Liver (tissue), 9 donors: ENCODE results near the gene SLC12A8. TPM values are rescaled to one million over a fixed set of nuclear protein-coding genes. Genes with fewer than 3 reads are reported as not detected.

ENCODE experiments used
- DNase-seq: peaks from one replicate; pipeline ENCODE4 v3.0.0-alpha.2; 2017; ENCODE audit warnings: low spot score
- H3K27ac ChIP-seq, 2 donors: one replicate each; pipeline ENCODE4 v1.7.0; 2013; ENCODE audit warnings: inconsistent platforms in 2 of 2, low read length in 2 of 2, control low read depth in 1 of 2, low read depth in 1 of 2, mild to moderate bottlenecking in 1 of 2
- H3K27me3 ChIP-seq, 4 donors: one replicate each; pipeline versions ENCODE4 v1.6.1 to v1.7.0; 2013; ENCODE audit warnings: low read length in 3 of 4, inconsistent platforms in 1 of 4, mild to moderate bottlenecking in 1 of 4, moderate library complexity in 1 of 4; ENCODE audit not compliant: control insufficient read depth in 4 of 4, insufficient read depth in 4 of 4
- H3K36me3 ChIP-seq, 4 donors: one replicate each; pipeline versions ENCODE4 v1.6.1 to v1.7.0; 2013; ENCODE audit warnings: low read length in 3 of 4, mild to moderate bottlenecking in 3 of 4, low read depth in 1 of 4, moderate library complexity in 1 of 4; ENCODE audit not compliant: control insufficient read depth in 4 of 4, insufficient read depth in 3 of 4
- H3K4me1 ChIP-seq, 4 donors: one replicate each; pipeline versions ENCODE4 v1.6.1 to v1.7.0; 2013; ENCODE audit warnings: low read length in 3 of 4, mild to moderate bottlenecking in 3 of 4, moderate library complexity in 1 of 4; ENCODE audit not compliant: control insufficient read depth in 4 of 4, insufficient read depth in 4 of 4
- H3K4me3 ChIP-seq, 3 donors: one replicate each; pipeline versions ENCODE4 v1.6.1 to v1.7.0; 2013; ENCODE audit warnings: low read length in 3 of 3, control low read depth in 1 of 3, low read depth in 1 of 3, mild to moderate bottlenecking in 1 of 3
- H3K9ac ChIP-seq, 2 donors: one replicate each; pipeline ENCODE4 v1.7.0; 2013; ENCODE audit warnings: low read length in 2 of 2, mild to moderate bottlenecking in 2 of 2, moderate library complexity in 2 of 2, control low read depth in 1 of 2, low read depth in 1 of 2
- H3K9me3 ChIP-seq, 4 donors: one replicate each; pipeline versions ENCODE4 v1.6.1 to v1.7.0; 2013; ENCODE audit warnings: low read length in 3 of 4; ENCODE audit not compliant: control insufficient read depth in 4 of 4
- ATF3 ChIP-seq: IDR thresholded peaks from 2 replicates; pipeline ENCODE4 v1.6.1; 2016; ENCODE audit warnings: antibody characterized with exemption
- FOXA1 ChIP-seq: IDR thresholded peaks from 2 replicates; pipeline ENCODE4 v1.6.1; 2016; ENCODE audit warnings: antibody characterized with exemption
- FOXA2 ChIP-seq: IDR thresholded peaks from 2 replicates; pipeline ENCODE4 v1.6.1; 2016; ENCODE audit warnings: antibody characterized with exemption
- GABPA ChIP-seq, 2 donors: IDR thresholded peaks in 1 of 2; conservative IDR thresholded peaks in 1 of 2; 2 replicates each; pipeline ENCODE4 v1.6.1; 2016; ENCODE audit warnings: antibody characterized with exemption in 2 of 2, mild to moderate bottlenecking in 1 of 2, moderate library complexity in 1 of 2
- HNF4A ChIP-seq, 2 donors: conservative IDR thresholded peaks; 2 replicates each; pipeline ENCODE4 v1.6.1; 2016; ENCODE audit warnings: antibody characterized with exemption in 2 of 2, mild to moderate bottlenecking in 2 of 2
- HNF4G ChIP-seq: IDR thresholded peaks from 2 replicates; pipeline ENCODE4 v1.6.1; 2016; ENCODE audit warnings: antibody characterized with exemption
- JUND ChIP-seq, 2 donors: IDR thresholded peaks; 2 replicates each; pipeline ENCODE4 v1.6.1; 2016; ENCODE audit warnings: antibody characterized with exemption in 2 of 2
- MAX ChIP-seq: IDR thresholded peaks from 2 replicates; pipeline ENCODE4 v1.6.1; 2016; ENCODE audit warnings: antibody characterized with exemption
- NR2F2 ChIP-seq: IDR thresholded peaks from 2 replicates; pipeline ENCODE4 v1.6.1; 2016; ENCODE audit warnings: antibody characterized with exemption
- RAD21 ChIP-seq, 2 donors: IDR thresholded peaks; 2 replicates each; pipeline ENCODE4 v1.6.1; 2016; ENCODE audit warnings: antibody characterized with exemption in 2 of 2, mild to moderate bottlenecking in 2 of 2
- REST ChIP-seq: IDR thresholded peaks from 2 replicates; pipeline ENCODE4 v1.6.1; 2016; ENCODE audit warnings: antibody characterized with exemption, mild to moderate bottlenecking
- SP1 ChIP-seq: IDR thresholded peaks from 2 replicates; pipeline ENCODE4 v1.6.1; 2018; ENCODE audit warnings: antibody characterized with exemption, mild to moderate bottlenecking
- TAF1 ChIP-seq: conservative IDR thresholded peaks from 2 replicates; pipeline ENCODE4 v1.6.1; 2016; ENCODE audit warnings: antibody characterized with exemption, mild to moderate bottlenecking
- WGBS: extraction: QIAGEN DNeasy Blood & Tissue Kit; methylation state at CpG from one replicate; pipeline ENCODE4 v1.1.7; 2013; 5-methylcytosine and 5-hydroxymethylcytosine counted together
- polyA plus RNA-seq, 2 donors: library from polyadenylated mRNA; stranded (reverse) in 1 of 2; unstranded in 1 of 2; fragments of 200-250 nt in 1 of 2; fragments of >200 nt in 1 of 2; fragmentation: Nextera tagmentation in 1 of 2; extraction: Ambion mirVana in 1 of 2; gene quantifications; one replicate each; pipeline versions ENCODE4 v1.2.1 to v1.2.3, GENCODE V29; 2013 to 2015
- total RNA-seq, 2 donors: library from RNA; depleted of rRNA; stranded (reverse); fragments of >200 nt; gene quantifications; one replicate each; pipeline ENCODE4 v1.2.3, GENCODE V29; 2014
- TF ChIP-seq, protein P1 (sequence below): fragments of 150-350 bp; IDR thresholded peaks from 2 replicates; pipeline ENCODE4 v1.5.1; 2017; ENCODE audit warnings: improper control_type of control experiment, low read depth, low read length; ENCODE audit not compliant: missing input control
- donor health status: healthy.
- donor health status: healthy.
- donor health status: healthy.
- donor health status: healthy.
- donor health status: healthy.

Gene SLC12A8
- total and polyA plus RNA-seq, 4 donors = 2.7 to 20.3 (median 5.5) TPM

GRCh38 chr3:125190786-125191185, 21.8 kb downstream of the SLC12A8 start (continued):
- no peak for TF ChIP-seq RAD21 (IDR thresholded peaks at IDR 0.05)
- TF ChIP-seq NR2F2 = no peak
- TF ChIP-seq MAX = no peak

- Histone ChIP-seq H3K27me3 (no peaks in the 10 kb centered on the region), H3K27ac (no peak overlapping the region), H3K36me3 (peaks cover 0 to 3% (median under 1%) of the 10 kb centered on the region in 4 donors), H3K4me3 (no peak overlapping the region), H3K9ac (no peak overlapping the region), H3K9me3 (no peaks in the 10 kb centered on the region), H3K4me1 (no peaks in the 10 kb centered on the region)
- TF ChIP-seq NR2F2 (no peak), FOXA1 (no peak), SP1 (no peak)
- TF ChIP-seq, protein P1, sequence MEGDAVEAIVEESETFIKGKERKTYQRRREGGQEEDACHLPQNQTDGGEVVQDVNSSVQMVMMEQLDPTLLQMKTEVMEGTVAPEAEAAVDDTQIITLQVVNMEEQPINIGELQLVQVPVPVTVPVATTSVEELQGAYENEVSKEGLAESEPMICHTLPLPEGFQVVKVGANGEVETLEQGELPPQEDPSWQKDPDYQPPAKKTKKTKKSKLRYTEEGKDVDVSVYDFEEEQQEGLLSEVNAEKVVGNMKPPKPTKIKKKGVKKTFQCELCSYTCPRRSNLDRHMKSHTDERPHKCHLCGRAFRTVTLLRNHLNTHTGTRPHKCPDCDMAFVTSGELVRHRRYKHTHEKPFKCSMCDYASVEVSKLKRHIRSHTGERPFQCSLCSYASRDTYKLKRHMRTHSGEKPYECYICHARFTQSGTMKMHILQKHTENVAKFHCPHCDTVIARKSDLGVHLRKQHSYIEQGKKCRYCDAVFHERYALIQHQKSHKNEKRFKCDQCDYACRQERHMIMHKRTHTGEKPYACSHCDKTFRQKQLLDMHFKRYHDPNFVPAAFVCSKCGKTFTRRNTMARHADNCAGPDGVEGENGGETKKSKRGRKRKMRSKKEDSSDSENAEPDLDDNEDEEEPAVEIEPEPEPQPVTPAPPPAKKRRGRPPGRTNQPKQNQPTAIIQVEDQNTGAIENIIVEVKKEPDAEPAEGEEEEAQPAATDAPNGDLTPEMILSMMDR = no peak
- 94% methylated on average over 7 of the region's 7 CpGs for WGBS
- DNase-seq = no peak
Observed at GRCh38 chr3:125189378-125190165, 23.0 kb downstream of the SLC12A8 start.

- no peaks in the 10 kb centered on the region for H3K4me1 ChIP-seq
- no peak overlapping the region for H3K27ac ChIP-seq
- H3K9ac ChIP-seq = no peak overlapping the region
- TF ChIP-seq GABPA (IDR thresholded peaks at IDR 0.05 in 1 of 2, conservative IDR thresholded peaks at IDR 0.05 in 1 of 2) (no peak), ATF3 (no peak), FOXA2 (no peak), JUND (IDR thresholded peaks at IDR 0.05) (no peak)
- DNase-seq = no peak
- H3K27me3 ChIP-seq = no peaks in the 10 kb centered on the region
- H3K36me3 ChIP-seq = peaks cover 0 to 3% (median under 1%) of the 10 kb centered on the region in 4 donors
- no peak overlapping the region for H3K4me3 ChIP-seq
- H3K9me3 ChIP-seq = no peaks in the 10 kb centered on the region
- 97% methylated on average over 2 of the region's 2 CpGs for WGBS
Observed at GRCh38 chr3:125188955-125189354, 23.6 kb downstream of the SLC12A8 start.

GRCh38 chr3:125187599-125187910, 25.0 kb downstream of the SLC12A8 start:
- Histone ChIP-seq H3K9ac (no peak overlapping the region), H3K4me1 (no peaks in the 10 kb centered on the region), H3K36me3 (peaks cover 0 to 3% (median under 1%) of the 10 kb centered on the region in 4 donors), H3K4me3 (no peak overlapping the region), H3K27me3 (no peaks in the 10 kb centered on the region), H3K9me3 (no peaks in the 10 kb centered on the region), H3K27ac (no peak overlapping the region)
- TF ChIP-seq SP1 (no peak), HNF4G (no peak), JUND (IDR thresholded peaks at IDR 0.05) (no peak), FOXA2 (no peak), HNF4A (conservative IDR thresholded peaks at IDR 0.05) (no peak), RAD21 (IDR thresholded peaks at IDR 0.05) (no peak), TAF1 (no peak), REST (no peak), GABPA (IDR thresholded peaks at IDR 0.05 in 1 of 2, conservative IDR thresholded peaks at IDR 0.05 in 1 of 2) (no peak)
- TF ChIP-seq, protein P1 = no peak
- WGBS = 88% methylated on average over 5 of the region's 5 CpGs
- DNase-seq = no peak
